GM21786 (cell line): ENCODE data around the gene LRRC1.
"Not testable (repeated sequence)": the region's sequence is repeated elsewhere in the genome, so short reads cannot be mapped to it uniquely, and the experiment has no call there.

ENCODE experiments used
- ATAC-seq: cut with Tn5 transposase; IDR thresholded peaks from one replicate; pipeline ENCODE4 v1.9.1; 2021; ENCODE audit not compliant: unreplicated experiment

The LRRC1 gene

GRCh38 chr6:53792016-53792415 lies 2.8 kb upstream of the LRRC1 start:
- ATAC-seq, result no peak

- no peak for ATAC-seq
These were observed 1.9 kb upstream of the LRRC1 start for GRCh38 chr6:53792973-53793317.

- no peak for ATAC-seq
These were observed 1.3 kb upstream of the LRRC1 start for GRCh38 chr6:53793318-53794136.

GRCh38 chr6:53794137-53794719 lies 577 bp upstream of the LRRC1 start:
- peak; percentile 61 for ATAC-seq

GRCh38 chr6:53795340-53795701 lies 516 bp downstream of the LRRC1 start:
- ATAC-seq, result peak; percentile 21

GRCh38 chr6:53795702-53796450 lies 1.1 kb downstream of the LRRC1 start:
- ATAC-seq, result no peak

GRCh38 chr6:53796451-53796780 lies 1.6 kb downstream of the LRRC1 start:
- ATAC-seq, result no peak

- ATAC-seq, result no peak
These were observed 2.0 kb downstream of the LRRC1 start for GRCh38 chr6:53796791-53797190.

- no peak for ATAC-seq
These were observed 2.5 kb downstream of the LRRC1 start for GRCh38 chr6:53797304-53797703.

GRCh38 chr6:53799340-53799739 lies 4.5 kb downstream of the LRRC1 start:
- no peak for ATAC-seq

GRCh38 chr6:53801022-53801421 lies 6.2 kb downstream of the LRRC1 start:
- no peak for ATAC-seq

GRCh38 chr6:53802582-53802981 lies 7.8 kb downstream of the LRRC1 start:
- no peak for ATAC-seq

GRCh38 chr6:53803081-53803860 lies 8.5 kb downstream of the LRRC1 start:
- no peak for ATAC-seq

GRCh38 chr6:53805016-53805415 lies 10.2 kb downstream of the LRRC1 start:
- no peak for ATAC-seq

- ATAC-seq, result no peak
These were observed 10.9 kb downstream of the LRRC1 start for GRCh38 chr6:53805725-53806124.

GRCh38 chr6:53807606-53808005 lies 12.8 kb downstream of the LRRC1 start:
- not testable (repeated sequence) for ATAC-seq

- ATAC-seq, result no peak
These were observed 13.6 kb downstream of the LRRC1 start for GRCh38 chr6:53808302-53808881.

GRCh38 chr6:53809691-53810090 lies 14.9 kb downstream of the LRRC1 start:
- ATAC-seq, result no peak

GRCh38 chr6:53811082-53811481 lies 16.3 kb downstream of the LRRC1 start:
- ATAC-seq, result peak; percentile 84

GRCh38 chr6:53811746-53812145 lies 16.9 kb downstream of the LRRC1 start:
- ATAC-seq, result no peak

- no peak for ATAC-seq
These were observed 18.3 kb downstream of the LRRC1 start for GRCh38 chr6:53813096-53813495.
